Neural progenitor cell (in vitro differentiated cells): ENCODE data around the gene FADS6. TPM values are rescaled to one million over a fixed set of nuclear protein-coding genes. Genes with fewer than 3 reads are reported as not detected.

Experiments
- DNase-seq: peaks from one replicate; pipeline ENCODE4 v3.0.0-alpha.2; 2016; ENCODE audit warnings: low spot score
- H2AFZ ChIP-seq: fragments of 200-600 bp; sonication (generic); replicated peaks from 2 replicates; pipeline ENCODE4 v1.6.1; 2016; ENCODE audit warnings: antibody characterized with exemption
- H3F3A ChIP-seq: fragments of 200-600 bp; sonication (generic); 2 replicates; pipeline ENCODE4 v1.6.1; 2016; ENCODE audit warnings: antibody characterized with exemption, low read depth
- H3K27ac ChIP-seq: fragments of 200-600 bp; sonication (generic); 2 replicates; pipeline ENCODE4 v1.5.1; 2016; ENCODE audit warnings: mild to moderate bottlenecking
- H3K27me3 ChIP-seq: fragments of 200-600 bp; sonication (generic); 2 replicates; pipeline ENCODE4 v1.6.1; 2016; ENCODE audit warnings: mild to moderate bottlenecking, moderate library complexity
- H3K36me3 ChIP-seq: fragments of 200-600 bp; sonication (generic); 2 replicates; pipeline ENCODE4 v1.5.1; 2016
- H3K4me1 ChIP-seq: fragments of 200-600 bp; sonication (generic); 2 replicates; pipeline ENCODE4 v1.6.1; 2016; ENCODE audit warnings: mixed run types
- H3K4me2 ChIP-seq: fragments of 200-600 bp; sonication (generic); 2 replicates; pipeline ENCODE4 v1.6.1; 2016
- H3K4me3 ChIP-seq: fragments of 200-600 bp; sonication (generic); 2 replicates; pipeline ENCODE4 v1.5.1; 2016
- H3K79me2 ChIP-seq: fragments of 200-600 bp; sonication (generic); 2 replicates; pipeline ENCODE4 v1.6.1; 2016; ENCODE audit warnings: low read depth
- H3K9ac ChIP-seq: fragments of 200-600 bp; sonication (generic); 2 replicates; pipeline ENCODE4 v1.6.1; 2016
- H3K9me3 ChIP-seq: fragments of 200-600 bp; sonication (generic); 2 replicates; pipeline ENCODE4 v1.5.1; 2016; ENCODE audit warnings: low read depth
- H4K20me1 ChIP-seq: fragments of 200-600 bp; sonication (generic); 2 replicates; pipeline ENCODE4 v1.6.1; 2016; ENCODE audit warnings: low read depth
- H3K27ac Mint-ChIP-seq: 3 replicates; pipeline ENCODE4 v1.8.0; 2021; ENCODE audit warnings: mixed read lengths
- H3K27me3 Mint-ChIP-seq: 2 replicates; pipeline ENCODE4 v1.8.0; 2022; ENCODE audit warnings: low read depth, mild to moderate bottlenecking, inconsistent platforms, moderate library complexity, mixed read lengths; ENCODE audit not compliant: insufficient read depth
- H3K36me3 Mint-ChIP-seq: 3 replicates; pipeline ENCODE4 v1.8.0; 2021; ENCODE audit warnings: mixed read lengths
- H3K4me1 Mint-ChIP-seq: 3 replicates; pipeline ENCODE4 v1.8.0; 2021; ENCODE audit warnings: mixed read lengths
- H3K4me3 Mint-ChIP-seq: 3 replicates; pipeline ENCODE4 v1.8.0; 2021; ENCODE audit warnings: mild to moderate bottlenecking, moderate library complexity, mixed read lengths
- H3K9me3 Mint-ChIP-seq: 3 replicates; pipeline ENCODE4 v1.8.0; 2020; ENCODE audit warnings: mixed read lengths
- EZH2 ChIP-seq: fragments of 200-600 bp; sonication (generic); IDR thresholded peaks from 2 replicates; pipeline ENCODE4 v1.6.1; 2017; ENCODE audit warnings: antibody characterized with exemption, mild to moderate bottlenecking, moderate library complexity
- EZH2phosphoT487 ChIP-seq: fragments of 200-600 bp; sonication (generic); IDR thresholded peaks from 2 replicates; pipeline ENCODE4 v1.6.1; 2017; ENCODE audit warnings: antibody characterized with exemption
- total RNA-seq: library from RNA; depleted of rRNA; stranded (reverse); fragments of >200 nt; gene quantifications from 2 replicates; pipeline ENCODE4 v1.2.3, GENCODE V29; 2015; ENCODE audit warnings: low replicate concordance
- TF ChIP-seq, protein P1 (sequence below): fragments of 200-600 bp; sonication (generic); IDR thresholded peaks from 2 replicates; pipeline ENCODE4 v1.5.1; 2017; ENCODE audit warnings: antibody characterized with exemption, mild to moderate bottlenecking

The FADS6 gene
- total RNA-seq, 1 donor from 2014 or later: 0.36 TPM

DNA sequence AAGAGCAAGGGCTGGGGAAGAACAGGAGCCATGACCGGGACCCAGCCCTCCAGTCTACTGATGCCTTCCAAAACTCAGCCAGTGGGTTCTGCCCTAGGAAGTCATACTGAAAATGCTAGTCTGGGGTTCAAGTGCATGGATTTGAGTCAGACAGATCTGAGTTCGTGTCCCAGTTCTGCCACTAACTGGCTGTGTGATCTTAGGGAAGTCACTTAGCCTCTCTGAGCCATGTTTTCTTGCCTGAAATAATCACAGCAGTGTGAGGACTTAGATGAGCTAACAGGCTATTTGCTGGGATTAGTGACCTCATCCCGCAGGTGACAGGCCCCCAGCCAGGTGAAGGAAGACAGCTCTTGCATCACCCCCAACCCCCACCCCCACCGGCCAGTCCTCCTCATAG, 38.1 kb downstream of the FADS6 start:
- Histone ChIP-seq H3F3A (peaks cover 4% of the 10 kb centered on the region), H4K20me1 (peaks cover 22% of the 10 kb centered on the region), H3K4me1 (peaks cover 7% of the 10 kb centered on the region), H3K9ac (no peak overlapping the region), H2AFZ (no peak overlapping the region), H3K27ac (no peak overlapping the region), H3K9me3 (no peaks in the 10 kb centered on the region), H3K4me2 (no peak overlapping the region), H3K36me3 (no peaks in the 10 kb centered on the region), H3K79me2 (no peaks in the 10 kb centered on the region), H3K27me3 (peaks cover 99% of the 10 kb centered on the region), H3K4me3 (no peak overlapping the region)
- Mint-ChIP-seq H3K4me1 (peaks cover 13% of the 10 kb centered on the region), H3K27me3 (peaks cover 62% of the 10 kb centered on the region), H3K9me3 (no peaks in the 10 kb centered on the region), H3K4me3 (no peak overlapping the region), H3K36me3 (no peaks in the 10 kb centered on the region), H3K27ac (no peak overlapping the region)
- TF ChIP-seq EZH2phosphoT487 (no peak), EZH2 (no peak)
- TF ChIP-seq, protein P1, sequence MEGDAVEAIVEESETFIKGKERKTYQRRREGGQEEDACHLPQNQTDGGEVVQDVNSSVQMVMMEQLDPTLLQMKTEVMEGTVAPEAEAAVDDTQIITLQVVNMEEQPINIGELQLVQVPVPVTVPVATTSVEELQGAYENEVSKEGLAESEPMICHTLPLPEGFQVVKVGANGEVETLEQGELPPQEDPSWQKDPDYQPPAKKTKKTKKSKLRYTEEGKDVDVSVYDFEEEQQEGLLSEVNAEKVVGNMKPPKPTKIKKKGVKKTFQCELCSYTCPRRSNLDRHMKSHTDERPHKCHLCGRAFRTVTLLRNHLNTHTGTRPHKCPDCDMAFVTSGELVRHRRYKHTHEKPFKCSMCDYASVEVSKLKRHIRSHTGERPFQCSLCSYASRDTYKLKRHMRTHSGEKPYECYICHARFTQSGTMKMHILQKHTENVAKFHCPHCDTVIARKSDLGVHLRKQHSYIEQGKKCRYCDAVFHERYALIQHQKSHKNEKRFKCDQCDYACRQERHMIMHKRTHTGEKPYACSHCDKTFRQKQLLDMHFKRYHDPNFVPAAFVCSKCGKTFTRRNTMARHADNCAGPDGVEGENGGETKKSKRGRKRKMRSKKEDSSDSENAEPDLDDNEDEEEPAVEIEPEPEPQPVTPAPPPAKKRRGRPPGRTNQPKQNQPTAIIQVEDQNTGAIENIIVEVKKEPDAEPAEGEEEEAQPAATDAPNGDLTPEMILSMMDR: no peak
- no peak for DNase-seq

DNA sequence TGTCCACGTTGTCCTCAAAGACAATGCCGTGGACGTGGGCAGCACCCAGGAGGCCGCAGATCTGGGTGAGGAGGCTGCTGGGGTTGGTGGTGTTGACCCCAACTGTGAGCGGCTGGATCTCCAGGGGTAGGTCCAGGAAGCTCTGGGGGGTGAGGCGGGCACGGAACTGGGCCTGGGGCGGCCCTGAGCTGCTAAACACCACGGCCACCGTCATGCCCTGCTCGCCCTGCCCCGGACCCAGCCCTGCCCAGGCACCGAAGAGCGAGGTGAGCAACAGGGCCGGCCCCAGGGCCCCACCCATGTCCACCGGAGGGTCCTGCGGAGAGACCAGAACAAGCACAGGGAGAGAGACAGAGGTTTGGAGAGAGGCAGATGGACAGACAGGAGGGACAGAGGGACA, 38.6 kb downstream of the FADS6 start:
- Histone ChIP-seq H3K9ac (no peak overlapping the region), H3K36me3 (no peaks in the 10 kb centered on the region), H4K20me1 (peaks cover 17% of the 10 kb centered on the region), H3K79me2 (no peaks in the 10 kb centered on the region), H3K27me3 (peaks cover 99% of the 10 kb centered on the region), H3K4me1 (peaks cover 7% of the 10 kb centered on the region), H3K4me3 (no peak overlapping the region), H3K4me2 (no peak overlapping the region), H3K27ac (no peak overlapping the region), H3F3A (peaks cover 4% of the 10 kb centered on the region), H3K9me3 (no peaks in the 10 kb centered on the region), H2AFZ (no peak overlapping the region)
- no peak for DNase-seq
- no peaks in the 10 kb centered on the region for H3K36me3 Mint-ChIP-seq
- H3K9me3 Mint-ChIP-seq: no peaks in the 10 kb centered on the region
- no peak overlapping the region for H3K4me3 Mint-ChIP-seq
- no peak overlapping the region for H3K27ac Mint-ChIP-seq
- peaks cover 13% of the 10 kb centered on the region for H3K4me1 Mint-ChIP-seq
- TF ChIP-seq EZH2 (no peak), EZH2phosphoT487 (no peak)
- TF ChIP-seq, protein P1: no peak
- peaks cover 59% of the 10 kb centered on the region for H3K27me3 Mint-ChIP-seq

DNA sequence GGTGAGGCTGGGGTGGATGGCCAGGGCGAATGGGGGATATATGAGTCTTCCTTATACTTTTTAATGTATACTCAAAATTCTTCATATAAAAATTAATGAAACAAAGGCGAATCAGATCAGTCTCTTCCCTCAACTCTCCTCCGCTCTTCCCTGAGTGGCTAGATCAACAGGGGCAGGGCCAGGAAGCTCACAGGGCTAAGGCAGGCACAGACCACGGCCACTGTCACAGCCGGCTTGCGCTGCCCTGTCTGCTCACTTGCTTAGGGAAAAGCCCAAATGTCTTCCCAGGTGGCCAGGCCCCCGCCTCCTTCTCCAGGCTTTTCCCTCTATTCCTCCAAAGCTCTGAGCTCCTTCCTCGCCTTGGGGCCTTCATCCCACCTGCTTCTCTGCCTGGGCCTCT, 39.8 kb downstream of the FADS6 start:
- no peak overlapping the region for H2AFZ ChIP-seq
- peaks cover 58% of the 10 kb centered on the region for H3K27me3 Mint-ChIP-seq
- no peak overlapping the region for H3K27ac Mint-ChIP-seq
- DNase-seq: no peak
- peaks cover 7% of the 10 kb centered on the region for H3K4me1 ChIP-seq
- no peak overlapping the region for H3K27ac ChIP-seq
- peaks cover 7% of the 10 kb centered on the region for H4K20me1 ChIP-seq
- peak overlapping the region; percentile 81 for H3K4me3 Mint-ChIP-seq
- no peaks in the 10 kb centered on the region for H3K36me3 Mint-ChIP-seq
- peaks cover 4% of the 10 kb centered on the region for H3F3A ChIP-seq
- H3K9me3 Mint-ChIP-seq: no peaks in the 10 kb centered on the region
- no peaks in the 10 kb centered on the region for H3K9me3 ChIP-seq
- H3K36me3 ChIP-seq: no peaks in the 10 kb centered on the region
- TF ChIP-seq EZH2: no peak
- TF ChIP-seq, protein P1: no peak
- no peak for TF ChIP-seq EZH2phosphoT487
- no peaks in the 10 kb centered on the region for H3K79me2 ChIP-seq
- H3K4me2 ChIP-seq: no peak overlapping the region
- H3K4me3 ChIP-seq: no peak overlapping the region
- H3K9ac ChIP-seq: no peak overlapping the region
- H3K27me3 ChIP-seq: peaks cover 99% of the 10 kb centered on the region
- peaks cover 9% of the 10 kb centered on the region for H3K4me1 Mint-ChIP-seq

DNA sequence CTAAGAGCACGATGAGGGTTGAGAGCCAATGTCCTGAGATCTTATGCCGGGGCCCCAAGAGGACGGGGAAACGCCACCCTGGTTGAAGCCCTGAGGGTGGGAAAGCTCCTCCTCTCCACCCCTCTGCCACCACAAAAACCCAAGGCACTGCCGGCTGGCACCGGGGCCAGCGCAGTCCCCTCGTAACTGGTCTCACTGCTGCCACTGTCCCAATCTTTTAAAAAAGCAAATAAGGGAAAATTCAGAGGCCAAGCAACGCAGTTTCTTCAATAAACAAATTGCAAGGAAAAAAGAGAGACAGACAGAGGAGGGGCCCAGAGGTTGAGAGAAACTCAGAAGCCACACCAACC, 40.4 kb downstream of the FADS6 start:
- Histone ChIP-seq H3K36me3 (no peaks in the 10 kb centered on the region), H3K27me3 (peaks cover 99% of the 10 kb centered on the region), H3K9me3 (no peaks in the 10 kb centered on the region), H3K4me2 (peak overlapping the region; percentile 66), H3F3A (peaks cover 4% of the 10 kb centered on the region), H3K4me1 (peaks cover 7% of the 10 kb centered on the region), H2AFZ (peak overlapping the region; percentile 53), H3K4me3 (peak overlapping the region; percentile 48), H3K27ac (no peak overlapping the region), H4K20me1 (peaks cover 5% of the 10 kb centered on the region), H3K9ac (no peak overlapping the region), H3K79me2 (no peaks in the 10 kb centered on the region)
- DNase-seq: no peak
- Mint-ChIP-seq H3K9me3 (no peaks in the 10 kb centered on the region), H3K27ac (peak overlapping the region; percentile 33), H3K27me3 (peaks cover 57% of the 10 kb centered on the region), H3K4me1 (peaks cover 9% of the 10 kb centered on the region), H3K4me3 (peak overlapping the region; percentile 81), H3K36me3 (no peaks in the 10 kb centered on the region)
- TF ChIP-seq, protein P1: no peak
- peak; percentile 13 for TF ChIP-seq EZH2
- peak; percentile 12 for TF ChIP-seq EZH2phosphoT487
